CD14-positive monocyte (primary cell): Measurements from ENCODE around the gene SNAP47. TPM values are rescaled to one million over a fixed set of nuclear protein-coding genes. Genes with fewer than 3 reads are reported as not detected.

Experiments
- DNase-seq, 3 donors: peaks; one replicate each; pipeline ENCODE4 v3.0.0-alpha.2; 2011 to 2022
- H2AFZ ChIP-seq: 2 replicates; pipeline ENCODE4 v1.6.0; 2012; ENCODE audit warnings: mild to moderate bottlenecking, low read depth, low read length, inconsistent platforms; ENCODE audit not compliant: insufficient read depth, poor library complexity, severe bottlenecking
- H3K27ac ChIP-seq, 2 donors: 1 replicate in 1 of 2; 2 replicates in 1 of 2; pipeline ENCODE4 v1.5.1; 2012 to 2013; ENCODE audit warnings: low read length in 2 of 2, control low read depth in 1 of 2, inconsistent platforms in 1 of 2, low read depth in 1 of 2, mild to moderate bottlenecking in 1 of 2
- H3K27me3 ChIP-seq, 2 donors: one replicate each; pipeline versions ENCODE4 v1.6.0 to v1.6.1; 2011 to 2013; ENCODE audit warnings: low read length in 2 of 2; ENCODE audit not compliant: control insufficient read depth in 2 of 2, insufficient read depth in 2 of 2
- H3K36me3 ChIP-seq, 2 donors: replicated peaks in 1 of 2; 1 replicate in 1 of 2; 2 replicates in 1 of 2; pipeline versions ENCODE4 v1.5.1 to v1.6.1; 2012 to 2013; ENCODE audit warnings: low read length in 2 of 2, control low read depth in 1 of 2, inconsistent platforms in 1 of 2, mild to moderate bottlenecking in 1 of 2; ENCODE audit not compliant: insufficient read depth in 2 of 2, control insufficient read depth in 1 of 2
- H3K4me1 ChIP-seq, 2 donors: 1 replicate in 1 of 2; 2 replicates in 1 of 2; pipeline versions ENCODE4 v1.5.1 to v1.6.1; 2012 to 2013; ENCODE audit warnings: low read length in 2 of 2, control low read depth in 1 of 2, inconsistent platforms in 1 of 2, mild to moderate bottlenecking in 1 of 2, moderate library complexity in 1 of 2; ENCODE audit not compliant: insufficient read depth in 2 of 2, control insufficient read depth in 1 of 2
- H3K4me2 ChIP-seq: replicated peaks from 2 replicates; pipeline ENCODE3; 2012; ENCODE audit warnings: low read length, moderate library complexity, mild to moderate bottlenecking; ENCODE audit not compliant: poor library complexity, severe bottlenecking; ENCODE audit errors: extremely low read depth
- H3K4me3 ChIP-seq, 3 experiments: fragments of 200-600 bp in 1 of 3; sonication (generic) in 1 of 3; replicated peaks in 1 of 3; 1 replicate in 2 of 3; 2 replicates in 1 of 3; pipeline ENCODE4 v1.5.1; 2011 to 2013; ENCODE audit warnings: low read length in 3 of 3, mild to moderate bottlenecking in 3 of 3, control low read depth in 2 of 3, low read depth in 2 of 3, inconsistent platforms in 1 of 3, moderate library complexity in 1 of 3
- H3K79me2 ChIP-seq: 2 replicates; pipeline ENCODE4 v1.6.0; 2012; ENCODE audit warnings: mild to moderate bottlenecking, control low read depth, inconsistent platforms, low read length, moderate library complexity; ENCODE audit not compliant: insufficient read depth
- H3K9ac ChIP-seq: 2 replicates; pipeline ENCODE4 v1.6.0; 2017; ENCODE audit warnings: low read length, mild to moderate bottlenecking; ENCODE audit not compliant: insufficient read depth, poor library complexity, severe bottlenecking
- H3K9me3 ChIP-seq, 2 donors: replicated peaks in 1 of 2; 1 replicate in 1 of 2; 2 replicates in 1 of 2; pipeline versions ENCODE4 v1.5.1 to v1.6.1; 2012 to 2013; ENCODE audit warnings: low read length in 2 of 2, control low read depth in 1 of 2; ENCODE audit not compliant: control insufficient read depth in 1 of 2, insufficient read depth in 1 of 2
- H4K20me1 ChIP-seq: 2 replicates; pipeline ENCODE4 v1.6.0; 2012; ENCODE audit warnings: mild to moderate bottlenecking, low read length, control low read depth, moderate library complexity; ENCODE audit not compliant: insufficient read depth
- H3K27ac Mint-ChIP-seq, 7 donors: one replicate each; pipeline ENCODE4 v1.8.0; 2020; ENCODE audit warnings: mild to moderate bottlenecking in 7 of 7, mixed read lengths in 7 of 7, moderate library complexity in 6 of 7, inconsistent platforms in 2 of 7
- H3K27me3 Mint-ChIP-seq, 3 donors: one replicate each; pipeline ENCODE4 v1.8.0; 2021 to 2022; ENCODE audit warnings: low read depth in 3 of 3, mild to moderate bottlenecking in 3 of 3, mixed read lengths in 3 of 3, moderate library complexity in 3 of 3, inconsistent platforms in 1 of 3
- H3K36me3 Mint-ChIP-seq, 2 donors: one replicate each; pipeline ENCODE4 v1.8.0; 2020; ENCODE audit warnings: mixed read lengths in 2 of 2, inconsistent platforms in 1 of 2, mild to moderate bottlenecking in 1 of 2
- H3K4me1 Mint-ChIP-seq: one replicate; pipeline ENCODE4 v1.8.0; 2020; ENCODE audit warnings: mild to moderate bottlenecking, mixed read lengths
- H3K4me3 Mint-ChIP-seq, 2 donors: one replicate each; pipeline ENCODE4 v1.8.0; 2020; ENCODE audit warnings: mild to moderate bottlenecking in 2 of 2, mixed read lengths in 2 of 2, moderate library complexity in 1 of 2
- H3K9me3 Mint-ChIP-seq, 7 donors: one replicate each; pipeline ENCODE4 v1.8.0; 2020 to 2022; ENCODE audit warnings: mixed read lengths in 7 of 7, mild to moderate bottlenecking in 6 of 7, moderate library complexity in 6 of 7, inconsistent platforms in 2 of 7
- CTCF ChIP-seq: fragments of 200-600 bp; IDR thresholded peaks from one replicate; pipeline ENCODE4 v1.8.0; 2022; ENCODE audit warnings: antibody characterized with exemption, mild to moderate bottlenecking
- WGBS: methylation state at CpG from one replicate; pipeline ENCODE4 v1.1.5; 2013; ENCODE audit warnings: missing lambda C conversion rate; ENCODE audit not compliant: insufficient coverage; 5-methylcytosine and 5-hydroxymethylcytosine counted together
- intact Hi-C, 2 donors: fragments of 100-400 bp; cut with micrococcal nuclease; formaldehyde crosslinking; loops; one replicate each; pipeline versions ENCODE4 v1.15.0 to v1.15.1; 2023
- polyA plus RNA-seq, 3 donors: library from polyadenylated mRNA; depleted of rRNA in 1 of 3; unstranded in 2 of 3; stranded (reverse) in 1 of 3; fragments of 300-500 nt in 2 of 3; fragments of >200 nt in 1 of 3; fragmentation: Illumina TruSeq in 2 of 3; gene quantifications; 1 replicate in 2 of 3; 2 replicates in 1 of 3; pipeline ENCODE4 v1.2.3, GENCODE V29; 2012 to 2021

Gene SNAP47
- polyA plus RNA-seq, 3 donors: 15.4 to 25.0 (median 20.5) TPM

GRCh38 chr1:227785805-227786671 lies 50.8 kb downstream of the SNAP47 start:
- H3K79me2 ChIP-seq: no peaks in the 10 kb centered on the region
- TF ChIP-seq CTCF: no peak
- peak overlapping the region; percentile 86 for H2AFZ ChIP-seq
- H3K4me3 ChIP-seq: no peak overlapping the region
- peaks cover 19 to 23% of the 10 kb centered on the region in 2 donors for H3K4me1 ChIP-seq
- Mint-ChIP-seq H3K4me1 (peaks cover 16% of the 10 kb centered on the region), H3K36me3 (peaks cover 3 to 8% of the 10 kb centered on the region in 2 donors), H3K27me3 (peaks cover 33 to 47% (median 45%) of the 10 kb centered on the region in 3 donors), H3K9me3 (peaks cover 0 to 6% (median 0%) of the 10 kb centered on the region in 7 donors), H3K4me3 (peak overlapping the region; percentile 9 to 73), H3K27ac (no peak overlapping the region)
- 83% methylated on average over 16 of the region's 19 CpGs for WGBS
- no peak overlapping the region for H3K27ac ChIP-seq
- no peaks in the 10 kb centered on the region for H4K20me1 ChIP-seq
- peaks cover 0 to 3% of the 10 kb centered on the region in 2 donors for H3K9me3 ChIP-seq
- peaks cover 6 to 41% of the 10 kb centered on the region in 2 donors for H3K27me3 ChIP-seq
- peak in 1 of 3 donors; percentile 2 for DNase-seq
- intact Hi-C loops: loop anchor here in 1 of 2 donors (5.0 kb wide), 1 partner anchor 386 kb away; no protein-coding TSS in a partner anchor
- H3K9ac ChIP-seq: no peak overlapping the region
- no peak overlapping the region for H3K4me2 ChIP-seq
- H3K36me3 ChIP-seq: no peaks in the 10 kb centered on the region

DNA sequence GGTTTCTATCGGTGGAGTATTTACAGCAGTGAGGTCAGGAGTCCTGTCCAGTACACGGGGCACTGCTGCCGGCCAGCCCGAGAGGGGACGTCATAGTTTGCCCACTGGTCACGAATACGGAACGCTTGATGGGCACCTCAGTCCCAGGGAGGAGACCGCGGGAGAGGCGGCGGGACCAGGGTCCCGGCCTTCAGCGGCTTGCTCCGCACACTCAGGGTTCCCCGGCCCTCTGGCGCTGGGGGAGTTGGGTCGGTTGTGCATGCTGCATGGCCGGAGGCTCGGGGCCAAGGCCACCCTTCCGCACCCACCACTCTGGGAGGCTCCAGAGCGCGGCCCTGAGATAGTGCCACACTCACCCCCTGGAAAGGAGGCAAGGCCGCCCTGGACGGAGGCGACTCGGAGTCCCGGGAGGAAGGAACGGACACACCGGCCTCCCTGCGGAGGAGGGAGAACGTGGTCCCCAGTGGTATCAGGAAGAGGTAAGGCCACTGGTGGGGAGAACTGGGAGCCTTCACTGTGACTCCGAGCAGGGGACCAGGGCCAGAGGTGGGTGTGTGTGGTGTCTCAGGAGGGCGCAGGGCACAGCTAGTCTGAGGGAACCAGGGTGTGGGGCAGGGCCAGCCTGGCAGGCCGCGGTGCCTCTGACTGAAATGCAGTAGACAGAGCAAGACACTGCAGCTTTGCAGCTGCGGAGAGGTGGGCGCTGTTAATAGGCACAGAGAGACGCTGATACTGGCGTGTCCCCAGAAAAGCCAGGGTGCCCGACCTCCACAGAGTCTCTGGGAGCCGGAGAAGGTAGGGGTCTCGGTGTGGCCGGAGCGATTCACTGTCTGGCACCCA lies 51.7 kb downstream of the SNAP47 start:
- Mint-ChIP-seq H3K9me3 (peaks cover 0 to 6% (median 0%) of the 10 kb centered on the region in 7 donors), H3K4me1 (peaks cover 16% of the 10 kb centered on the region), H3K27ac (peak overlapping the region in 3 of 7 donors; percentile 43 to 85 (median 51)), H3K27me3 (peaks cover 36 to 47% (median 45%) of the 10 kb centered on the region in 3 donors), H3K36me3 (peaks cover 3 to 8% of the 10 kb centered on the region in 2 donors), H3K4me3 (peak overlapping the region; percentile 88 to 92)
- TF ChIP-seq CTCF: no peak
- H3K36me3 ChIP-seq: no peaks in the 10 kb centered on the region
- H3K4me3 ChIP-seq: peak overlapping the region; percentile 37 to 84 (median 72)
- intact Hi-C loops: loop anchor here in 1 of 2 donors (5.0 kb wide), 1 partner anchor 385 kb away; no protein-coding TSS in a partner anchor
- peak overlapping the region; percentile 86 for H2AFZ ChIP-seq
- peaks cover 19 to 23% of the 10 kb centered on the region in 2 donors for H3K4me1 ChIP-seq
- H3K9ac ChIP-seq: peak overlapping the region; percentile 57
- peak in 1 of 3 donors; percentile 5 for DNase-seq
- no peaks in the 10 kb centered on the region for H3K79me2 ChIP-seq
- H3K4me2 ChIP-seq: peak overlapping the region; percentile 81
- H3K27ac ChIP-seq: no peak overlapping the region
- peaks cover 0 to 3% of the 10 kb centered on the region in 2 donors for H3K9me3 ChIP-seq
- H4K20me1 ChIP-seq: no peaks in the 10 kb centered on the region
- WGBS: 39% methylated on average over 45 of the region's 45 CpGs
- H3K27me3 ChIP-seq: peaks cover 6 to 41% of the 10 kb centered on the region in 2 donors
